Ascending aorta (tissue), 2 donors: ENCODE data around the gene SNX3. TPM values are rescaled to one million over a fixed set of nuclear protein-coding genes. Genes with fewer than 3 reads are reported as not detected.
"Not testable (repeated sequence)": the region's sequence is repeated elsewhere in the genome, so short reads cannot be mapped to it uniquely, and the experiment has no call there.

Experiments
- DNase-seq, 2 donors: peaks; one replicate each; pipeline ENCODE4 v3.0.0-alpha.2; 2019; ENCODE audit warnings: low spot score in 2 of 2
- H3K27ac ChIP-seq, 2 donors: fragments of 200-600 bp; sonication (generic); one replicate each; pipeline ENCODE4 v1.5.1; 2016 to 2017; ENCODE audit warnings: mild to moderate bottlenecking in 1 of 2
- H3K27me3 ChIP-seq: fragments of 200-600 bp; sonication (generic); one replicate; pipeline ENCODE4 v1.5.1; 2017
- H3K36me3 ChIP-seq, 2 donors: fragments of 200-600 bp; sonication (generic); one replicate each; pipeline ENCODE4 v1.5.1; 2016
- H3K4me1 ChIP-seq, 2 donors: fragments of 200-600 bp; sonication (generic); one replicate each; pipeline ENCODE4 v1.5.1; 2016 to 2017; ENCODE audit warnings: mild to moderate bottlenecking in 1 of 2
- H3K4me3 ChIP-seq, 2 donors: fragments of 200-600 bp; sonication (generic); one replicate each; pipeline ENCODE4 v1.5.1; 2016 to 2017; ENCODE audit warnings: mild to moderate bottlenecking in 1 of 2
- H3K9me3 ChIP-seq, 2 donors: fragments of 200-600 bp; sonication (generic); one replicate each; pipeline ENCODE4 v1.5.1; 2016
- intact Hi-C: fragments of 100-400 bp; cut with DNase I; formaldehyde crosslinking; loops from one replicate; pipeline ENCODE4 v1.15.1; 2023
- total RNA-seq: library from RNA; depleted of rRNA; stranded (reverse); fragments of >200 nt; gene quantifications from one replicate; pipeline ENCODE4 v1.1.0, GENCODE V29; 2016
- TF ChIP-seq, protein P1 (sequence below), 3 experiments: fragments of 200-600 bp in 2 of 3; fragments of 450-650 bp in 1 of 3; sonication (generic) in 2 of 3; IDR thresholded peaks; one replicate each; pipeline ENCODE4 v1.5.1; 2016 to 2019; ENCODE audit warnings: antibody characterized with exemption in 3 of 3, mild to moderate bottlenecking in 1 of 3, moderate library complexity in 1 of 3

Gene SNX3
- total RNA-seq, 1 donor from 2014 or later: 112 TPM

DNA sequence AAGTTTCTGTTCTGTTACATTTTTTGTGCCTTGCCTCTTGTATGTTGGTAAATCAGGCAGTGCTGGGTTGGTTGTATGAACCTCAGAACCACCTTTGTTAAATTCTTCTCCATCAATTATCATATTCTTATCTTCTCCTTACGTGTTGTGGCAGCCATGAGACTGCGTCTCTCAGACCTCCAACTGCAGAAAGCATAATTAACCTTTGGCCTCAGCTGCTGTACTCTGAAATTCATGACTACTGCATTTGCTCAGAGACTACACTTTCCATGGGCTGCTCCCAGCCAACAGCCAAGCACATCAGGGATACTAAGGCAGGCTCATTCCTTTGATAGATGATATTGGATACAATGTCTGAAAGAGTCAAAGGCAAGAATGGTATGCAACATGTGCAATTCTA lies 15.1 kb upstream of the SNX3 start:
- no peaks in the 10 kb centered on the region for H3K36me3 ChIP-seq
- DNase-seq: no peak
- H3K4me3 ChIP-seq: no peak overlapping the region
- H3K4me1 ChIP-seq: no peaks in the 10 kb centered on the region
- intact Hi-C loops: no loop called here
- no peaks in the 10 kb centered on the region for H3K27me3 ChIP-seq
- no peak overlapping the region for H3K27ac ChIP-seq
- TF ChIP-seq, protein P1, sequence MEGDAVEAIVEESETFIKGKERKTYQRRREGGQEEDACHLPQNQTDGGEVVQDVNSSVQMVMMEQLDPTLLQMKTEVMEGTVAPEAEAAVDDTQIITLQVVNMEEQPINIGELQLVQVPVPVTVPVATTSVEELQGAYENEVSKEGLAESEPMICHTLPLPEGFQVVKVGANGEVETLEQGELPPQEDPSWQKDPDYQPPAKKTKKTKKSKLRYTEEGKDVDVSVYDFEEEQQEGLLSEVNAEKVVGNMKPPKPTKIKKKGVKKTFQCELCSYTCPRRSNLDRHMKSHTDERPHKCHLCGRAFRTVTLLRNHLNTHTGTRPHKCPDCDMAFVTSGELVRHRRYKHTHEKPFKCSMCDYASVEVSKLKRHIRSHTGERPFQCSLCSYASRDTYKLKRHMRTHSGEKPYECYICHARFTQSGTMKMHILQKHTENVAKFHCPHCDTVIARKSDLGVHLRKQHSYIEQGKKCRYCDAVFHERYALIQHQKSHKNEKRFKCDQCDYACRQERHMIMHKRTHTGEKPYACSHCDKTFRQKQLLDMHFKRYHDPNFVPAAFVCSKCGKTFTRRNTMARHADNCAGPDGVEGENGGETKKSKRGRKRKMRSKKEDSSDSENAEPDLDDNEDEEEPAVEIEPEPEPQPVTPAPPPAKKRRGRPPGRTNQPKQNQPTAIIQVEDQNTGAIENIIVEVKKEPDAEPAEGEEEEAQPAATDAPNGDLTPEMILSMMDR (IDR thresholded peaks at IDR 0.05): no peak
- H3K9me3 ChIP-seq: no peaks in the 10 kb centered on the region

DNA sequence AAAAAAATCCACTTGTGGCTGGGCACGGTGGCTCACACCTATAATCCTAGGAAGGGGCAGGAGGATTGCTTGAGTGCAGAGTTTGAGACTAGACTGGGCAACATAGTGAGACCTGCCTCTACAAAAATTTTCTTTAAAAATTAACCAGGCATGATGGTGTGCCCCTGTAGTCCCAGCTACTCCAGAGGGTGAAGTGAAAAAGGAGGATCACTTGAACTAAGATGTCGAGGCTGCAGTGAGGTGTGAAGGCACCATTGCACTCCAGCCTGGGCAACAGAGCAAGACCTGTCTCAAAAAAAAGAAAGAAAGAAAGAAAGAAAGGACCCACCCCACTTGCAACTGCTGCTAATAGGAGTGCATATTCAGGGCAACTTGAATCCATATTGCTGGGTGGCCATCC lies 13.7 kb upstream of the SNX3 start:
- Histone ChIP-seq H3K27ac (no peak overlapping the region), H3K27me3 (no peaks in the 10 kb centered on the region), H3K9me3 (no peaks in the 10 kb centered on the region), H3K4me1 (no peaks in the 10 kb centered on the region), H3K4me3 (no peak overlapping the region), H3K36me3 (no peaks in the 10 kb centered on the region)
- intact Hi-C loops: no loop called here
- TF ChIP-seq, protein P1 (IDR thresholded peaks at IDR 0.05): no peak
- DNase-seq: no peak

DNA sequence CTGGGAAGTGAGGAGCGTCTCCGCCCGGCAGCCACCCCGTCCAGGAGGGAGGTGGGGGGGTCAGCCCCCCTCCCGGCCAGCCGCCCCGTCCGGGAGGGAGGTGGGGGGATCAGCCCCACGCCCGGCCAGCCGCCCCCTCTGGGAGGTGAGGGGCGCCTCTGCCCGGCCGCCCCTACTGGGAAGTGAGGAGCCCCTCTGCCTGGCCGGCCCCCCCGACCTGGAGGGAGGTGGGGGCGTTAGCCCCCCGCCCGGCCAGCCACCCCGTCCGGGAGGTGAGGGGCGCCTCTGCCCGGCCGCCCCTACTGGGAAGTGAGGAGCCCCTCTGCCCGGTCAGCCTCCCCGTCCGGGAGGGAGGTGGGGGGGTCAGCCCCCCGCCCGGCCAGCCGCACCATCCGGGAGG lies 9.1 kb upstream of the SNX3 start:
- not testable (repeated sequence) for H3K27ac ChIP-seq, H3K9me3 ChIP-seq, H3K4me3 ChIP-seq, H3K4me1 ChIP-seq, H3K27me3 ChIP-seq, H3K36me3 ChIP-seq, DNase-seq
- intact Hi-C loops: loop anchor here (10.0 kb wide), 2 partner anchors 155 to 825 kb away; partner anchors contain the start of genes CEP57L1 and SESN1

DNA sequence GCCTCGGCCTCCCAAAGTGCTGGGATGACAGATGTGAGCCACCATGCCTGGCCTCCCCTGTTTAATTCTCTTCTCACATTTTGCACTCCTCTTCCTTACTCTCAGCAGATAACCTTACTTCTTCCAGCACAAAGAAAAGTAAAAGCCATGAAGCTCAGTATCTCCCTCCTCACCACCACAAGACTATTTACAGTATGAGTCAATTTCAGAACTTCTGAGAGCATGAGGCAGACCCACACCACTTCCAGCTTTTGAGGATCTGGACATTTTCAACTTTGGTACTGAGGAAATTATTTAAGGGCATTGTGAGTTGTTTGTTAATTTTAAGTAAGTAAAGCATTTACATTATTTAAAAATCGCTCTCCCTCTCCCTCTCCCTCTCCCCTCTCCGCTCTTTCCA lies 8.0 kb upstream of the SNX3 start:
- no peaks in the 10 kb centered on the region for H3K4me1 ChIP-seq
- no peak for DNase-seq
- no peak overlapping the region for H3K27ac ChIP-seq

DNA sequence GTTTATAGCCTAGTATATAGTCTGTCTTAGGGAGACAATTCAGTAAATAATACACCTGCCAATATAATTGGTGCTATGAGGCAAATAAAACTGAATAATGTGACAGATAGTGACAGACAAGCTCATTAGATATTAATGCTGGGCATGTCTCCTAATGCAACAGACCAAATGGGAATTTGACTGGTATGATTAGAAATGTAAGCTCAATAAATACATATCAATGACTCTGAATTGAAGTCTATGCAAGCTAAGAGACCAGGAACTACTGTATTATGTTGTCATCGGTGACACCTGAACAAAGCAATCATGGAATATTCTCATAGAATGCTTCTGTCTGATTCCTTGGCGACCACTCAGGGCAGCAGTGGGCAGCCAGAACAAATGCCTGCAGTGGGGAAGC lies 2.5 kb upstream of the SNX3 start:
- Histone ChIP-seq H3K9me3 (no peaks in the 10 kb centered on the region), H3K27me3 (no peaks in the 10 kb centered on the region), H3K36me3 (no peaks in the 10 kb centered on the region), H3K4me3 (no peak overlapping the region), H3K4me1 (peaks cover 0 to 8% of the 10 kb centered on the region in 2 donors), H3K27ac (no peak overlapping the region)
- no peak for DNase-seq
- intact Hi-C loops: loop anchor here (5.0 to 10.0 kb wide), 3 partner anchors 149 to 831 kb away; partner anchors contain the start of genes CEP57L1, OSTM1 and SESN1
- TF ChIP-seq, protein P1 (IDR thresholded peaks at IDR 0.05): no peak

More for the DNA sequence above, 8.0 kb upstream of the SNX3 start:
- H3K4me3 ChIP-seq: no peak overlapping the region
- H3K27me3 ChIP-seq: no peaks in the 10 kb centered on the region
- H3K36me3 ChIP-seq: no peaks in the 10 kb centered on the region
- intact Hi-C loops: loop anchor here (10.0 kb wide), 2 partner anchors 154 to 826 kb away; partner anchors contain the start of genes CEP57L1 and SESN1
- H3K9me3 ChIP-seq: no peaks in the 10 kb centered on the region
- TF ChIP-seq, protein P1 (IDR thresholded peaks at IDR 0.05): no peak

DNA sequence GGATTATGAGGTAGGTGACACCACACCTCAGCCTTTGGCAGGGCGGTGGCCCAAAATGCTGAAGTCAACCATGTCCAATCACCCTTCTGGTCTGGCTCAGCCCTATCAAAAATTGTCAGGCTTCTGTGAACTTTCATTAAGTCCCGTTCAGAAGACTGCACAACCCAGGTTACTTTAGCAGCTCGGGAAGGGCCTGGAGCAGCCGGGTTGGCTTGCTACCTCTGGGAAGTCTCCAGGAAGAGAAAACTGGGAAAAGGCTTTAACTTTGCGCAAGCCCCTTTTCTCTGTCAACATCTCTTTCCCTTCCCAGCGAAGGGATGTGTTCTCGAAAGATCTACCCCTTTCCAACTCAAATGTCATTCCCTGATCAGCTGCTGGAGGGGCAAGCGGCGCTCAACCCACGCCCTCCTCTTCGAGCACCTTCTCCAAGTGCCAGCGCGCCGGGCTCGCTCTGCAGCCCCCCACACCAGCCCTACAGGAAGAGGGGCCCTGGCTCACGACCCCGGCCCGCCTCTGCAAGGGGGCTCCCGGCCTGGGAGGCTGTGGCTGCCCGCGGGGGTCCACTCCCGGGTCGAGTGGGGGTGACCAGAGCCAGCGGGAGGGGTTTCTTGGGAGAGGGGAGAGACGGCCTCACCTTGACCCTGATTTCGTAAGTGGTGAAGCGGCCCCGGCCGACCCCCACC lies 573 bp downstream of the SNX3 start:
- DNase-seq: peak in 1 of 2 donors; percentile 64
- intact Hi-C loops: loop anchor here (5.0 to 10.0 kb wide), 3 partner anchors 145 to 835 kb away; partner anchors contain the start of genes CEP57L1, OSTM1 and SESN1
- no peaks in the 10 kb centered on the region for H3K9me3 ChIP-seq
- H3K27ac ChIP-seq: peak overlapping the region; percentile 93 to 95
- peaks cover 0 to 14% of the 10 kb centered on the region in 2 donors for H3K4me1 ChIP-seq
- no peaks in the 10 kb centered on the region for H3K27me3 ChIP-seq
- peak overlapping the region; percentile 88 to 91 for H3K4me3 ChIP-seq
- peaks cover 0 to 3% of the 10 kb centered on the region in 2 donors for H3K36me3 ChIP-seq
- TF ChIP-seq, protein P1 (IDR thresholded peaks at IDR 0.05): no peak
